Measurements from ENCODE around the gene SUPT20H.

SUPT20H gene

DNA sequence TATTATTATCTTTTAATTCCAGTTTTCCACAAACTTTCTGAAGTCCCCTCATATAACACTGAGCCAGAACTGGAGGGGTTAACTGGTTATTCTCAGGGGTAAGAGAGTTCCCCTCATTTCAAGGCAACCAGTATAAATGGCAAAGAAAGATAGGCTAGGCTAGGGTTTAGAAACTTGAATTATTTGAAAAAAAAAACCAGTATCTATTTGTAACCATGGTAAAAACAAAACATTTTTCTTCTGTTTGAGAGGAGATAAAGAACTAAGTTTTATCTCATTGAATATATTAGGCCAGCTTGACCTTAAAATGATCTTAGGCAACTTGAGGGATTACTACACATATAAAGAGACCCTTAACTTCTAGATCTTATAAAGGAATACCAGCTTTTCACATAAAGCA lies 19.6 kb downstream of the SUPT20H start:
- Histone ChIP-seq H3K4me3 (ENCODE audit: low read depth, low read length) (no peak overlapping the region), H3K9me3 (ENCODE audit: control insufficient read depth, low read length) (no peaks in the 10 kb centered on the region), H3K27me3 (ENCODE audit: control insufficient read depth, insufficient read depth, low read length) (no peaks in the 10 kb centered on the region), H3K4me1 (no peaks in the 10 kb centered on the region), H3K79me2 (no peaks in the 10 kb centered on the region), H2AFZ (no peak overlapping the region), H3K9ac (no peak overlapping the region), H3K4me2 (ENCODE audit: low read length) (no peak overlapping the region), H3K36me3 (ENCODE audit: control insufficient read depth, insufficient read depth, low read length) (no peaks in the 10 kb centered on the region), H3K27ac (no peak overlapping the region)
- TF ChIP-seq, protein P1, sequence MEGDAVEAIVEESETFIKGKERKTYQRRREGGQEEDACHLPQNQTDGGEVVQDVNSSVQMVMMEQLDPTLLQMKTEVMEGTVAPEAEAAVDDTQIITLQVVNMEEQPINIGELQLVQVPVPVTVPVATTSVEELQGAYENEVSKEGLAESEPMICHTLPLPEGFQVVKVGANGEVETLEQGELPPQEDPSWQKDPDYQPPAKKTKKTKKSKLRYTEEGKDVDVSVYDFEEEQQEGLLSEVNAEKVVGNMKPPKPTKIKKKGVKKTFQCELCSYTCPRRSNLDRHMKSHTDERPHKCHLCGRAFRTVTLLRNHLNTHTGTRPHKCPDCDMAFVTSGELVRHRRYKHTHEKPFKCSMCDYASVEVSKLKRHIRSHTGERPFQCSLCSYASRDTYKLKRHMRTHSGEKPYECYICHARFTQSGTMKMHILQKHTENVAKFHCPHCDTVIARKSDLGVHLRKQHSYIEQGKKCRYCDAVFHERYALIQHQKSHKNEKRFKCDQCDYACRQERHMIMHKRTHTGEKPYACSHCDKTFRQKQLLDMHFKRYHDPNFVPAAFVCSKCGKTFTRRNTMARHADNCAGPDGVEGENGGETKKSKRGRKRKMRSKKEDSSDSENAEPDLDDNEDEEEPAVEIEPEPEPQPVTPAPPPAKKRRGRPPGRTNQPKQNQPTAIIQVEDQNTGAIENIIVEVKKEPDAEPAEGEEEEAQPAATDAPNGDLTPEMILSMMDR (IDR thresholded peaks at IDR 0.05) = no peak

DNA sequence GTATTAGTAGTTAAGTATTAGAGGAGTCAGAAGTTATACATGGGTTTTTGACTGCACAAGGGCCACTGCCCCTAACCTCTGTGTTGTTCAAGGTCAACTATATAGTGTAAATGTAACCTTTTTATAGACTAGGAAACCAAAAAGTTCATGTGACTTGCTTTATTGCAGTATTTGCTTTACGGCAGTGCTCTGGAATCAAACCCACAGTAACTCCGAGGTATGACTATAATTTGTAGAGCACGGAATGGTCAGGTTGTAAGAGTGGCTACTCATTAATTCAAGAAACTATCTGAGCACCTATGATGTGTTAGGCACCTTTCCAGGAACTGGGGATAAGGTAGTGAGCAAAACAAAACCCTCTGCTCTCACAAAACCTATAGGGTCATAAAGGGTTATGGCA lies 22.2 kb downstream of the SUPT20H start:
- Histone ChIP-seq H3K79me2 (no peaks in the 10 kb centered on the region), H3K4me2 (ENCODE audit: low read length) (no peak overlapping the region), H3K4me3 (ENCODE audit: low read depth, low read length) (no peak overlapping the region), H3K36me3 (ENCODE audit: control insufficient read depth, insufficient read depth, low read length) (no peaks in the 10 kb centered on the region), H3K27ac (no peak overlapping the region), H3K9ac (no peak overlapping the region), H3K27me3 (ENCODE audit: control insufficient read depth, insufficient read depth, low read length) (no peaks in the 10 kb centered on the region), H3K9me3 (ENCODE audit: control insufficient read depth, low read length) (no peaks in the 10 kb centered on the region), H2AFZ (no peak overlapping the region), H3K4me1 (no peaks in the 10 kb centered on the region)
- TF ChIP-seq, protein P1 (IDR thresholded peaks at IDR 0.05) = no peak

DNA sequence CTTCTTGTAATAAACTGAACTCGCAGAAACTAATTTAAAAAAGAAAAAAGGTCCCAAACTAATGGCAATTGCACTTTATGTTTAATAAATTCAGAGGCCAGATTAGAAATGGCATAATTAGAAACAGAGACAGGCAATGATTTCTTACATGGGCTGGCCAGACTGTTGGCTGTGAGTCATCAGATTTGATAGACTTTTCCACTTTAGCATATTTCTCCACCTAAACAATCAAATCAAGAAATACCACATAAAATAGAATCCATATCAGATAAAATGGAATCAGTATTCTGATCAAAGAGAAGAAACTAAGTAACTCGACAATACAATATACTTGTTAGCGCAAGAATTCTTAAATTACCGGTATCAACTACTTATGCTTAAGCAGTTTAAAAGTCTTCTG lies 29.9 kb downstream of the SUPT20H start:
- Histone ChIP-seq H3K27me3 (ENCODE audit: control insufficient read depth, insufficient read depth, low read length) (no peaks in the 10 kb centered on the region), H3K4me3 (ENCODE audit: low read depth, low read length) (no peak overlapping the region), H3K79me2 (no peaks in the 10 kb centered on the region), H3K4me1 (no peaks in the 10 kb centered on the region), H3K9me3 (ENCODE audit: control insufficient read depth, low read length) (no peaks in the 10 kb centered on the region), H3K36me3 (ENCODE audit: control insufficient read depth, insufficient read depth, low read length) (no peaks in the 10 kb centered on the region), H2AFZ (no peak overlapping the region), H3K27ac (no peak overlapping the region), H3K4me2 (ENCODE audit: low read length) (no peak overlapping the region), H3K9ac (no peak overlapping the region)
- TF ChIP-seq, protein P1 (IDR thresholded peaks at IDR 0.05) = no peak

DNA sequence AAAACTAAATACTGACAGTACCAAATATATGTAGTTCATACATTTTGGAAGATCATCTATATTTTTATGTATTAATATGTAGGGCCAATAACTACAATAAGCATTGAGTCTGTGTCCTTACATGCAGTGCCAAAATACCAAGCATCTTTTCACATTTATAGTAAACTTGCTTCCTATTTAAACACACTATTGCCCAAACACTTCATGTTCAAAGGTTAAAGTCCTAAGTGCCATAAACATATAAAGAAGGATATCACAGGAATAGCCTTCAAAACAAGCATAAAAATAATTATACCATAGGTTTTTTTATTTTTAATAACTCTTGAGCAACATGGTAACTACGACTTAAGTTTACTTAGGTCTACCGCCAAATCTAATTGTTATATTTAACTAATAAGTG lies 31.8 kb downstream of the SUPT20H start:
- Histone ChIP-seq H3K36me3 (ENCODE audit: control insufficient read depth, insufficient read depth, low read length) (no peaks in the 10 kb centered on the region), H3K27ac (no peak overlapping the region)

DNA sequence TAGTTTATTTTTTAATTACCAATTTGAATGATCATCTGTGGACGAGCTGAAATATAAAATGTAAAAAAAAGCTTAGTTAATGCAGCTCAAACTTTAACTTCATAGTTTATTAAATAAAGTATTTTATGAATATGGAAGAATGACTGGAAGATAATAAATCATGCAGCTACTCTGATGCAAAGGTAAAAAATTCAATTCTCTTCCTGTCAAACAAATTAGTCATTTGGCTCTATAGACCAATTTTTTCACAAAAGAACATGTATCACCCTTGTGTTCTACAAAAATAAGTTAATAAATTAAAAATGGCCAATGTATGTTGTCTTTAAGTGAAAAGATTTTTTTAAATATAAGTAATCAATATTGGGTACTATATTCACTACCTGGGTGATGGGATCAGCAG lies 32.7 kb downstream of the SUPT20H start:
- Histone ChIP-seq H3K36me3 (ENCODE audit: control insufficient read depth, insufficient read depth, low read length) (no peaks in the 10 kb centered on the region), H3K4me3 (ENCODE audit: low read depth, low read length) (no peak overlapping the region), H3K4me2 (ENCODE audit: low read length) (no peak overlapping the region), H3K79me2 (no peaks in the 10 kb centered on the region), H3K9ac (no peak overlapping the region), H3K9me3 (ENCODE audit: control insufficient read depth, low read length) (no peaks in the 10 kb centered on the region), H3K27me3 (ENCODE audit: control insufficient read depth, insufficient read depth, low read length) (no peaks in the 10 kb centered on the region), H3K4me1 (no peaks in the 10 kb centered on the region), H2AFZ (no peak overlapping the region), H3K27ac (no peak overlapping the region)
- TF ChIP-seq, protein P1 (IDR thresholded peaks at IDR 0.05) = no peak

More for the DNA sequence above, 31.8 kb downstream of the SUPT20H start:
- TF ChIP-seq, protein P1 (IDR thresholded peaks at IDR 0.05) = no peak
- Histone ChIP-seq H2AFZ (no peak overlapping the region), H3K9me3 (ENCODE audit: control insufficient read depth, low read length) (no peaks in the 10 kb centered on the region), H3K4me3 (ENCODE audit: low read depth, low read length) (no peak overlapping the region), H3K9ac (no peak overlapping the region), H3K27me3 (ENCODE audit: control insufficient read depth, insufficient read depth, low read length) (no peaks in the 10 kb centered on the region), H3K4me1 (no peaks in the 10 kb centered on the region), H3K4me2 (ENCODE audit: low read length) (no peak overlapping the region), H3K79me2 (no peaks in the 10 kb centered on the region)
